CD8-positive, alpha-beta memory T cell (primary cell): Measurements from ENCODE around the gene FZD7. TPM values are rescaled to one million over a fixed set of nuclear protein-coding genes. Genes with fewer than 3 reads are reported as not detected.

Experiments
- CTCF ChIA-PET: fragments of 350-600 bp; sonication (Branson Sonifier 250); formaldehyde crosslinking; loops from one replicate; lab custom pipeline; 2021; ENCODE audit warnings: antibody characterized with exemption; lab: Charles Lee
- POLR2A ChIA-PET: fragments of 350-600 bp; sonication (Branson Sonifier 250); formaldehyde crosslinking; loops from one replicate; lab custom pipeline; 2021; ENCODE audit warnings: antibody characterized with exemption; lab: Charles Lee
- DNase-seq, 5 donors: peaks; one replicate each; pipeline versions ENCODE4 v3.0.0 to v3.0.0-alpha.2; 2020 to 2022; ENCODE audit warnings: mixed read lengths in 1 of 5
- H3K27ac ChIP-seq: one replicate; pipeline ENCODE4 v1.7.0; 2013; ENCODE audit warnings: low read depth, mild to moderate bottlenecking, low read length, moderate library complexity
- H3K27me3 ChIP-seq: 2 replicates; pipeline ENCODE4 v1.7.0; 2013; ENCODE audit warnings: low read length, mild to moderate bottlenecking; ENCODE audit not compliant: insufficient read depth, poor library complexity, severe bottlenecking
- H3K36me3 ChIP-seq: 2 replicates; pipeline ENCODE4 v1.7.0; 2013; ENCODE audit warnings: mild to moderate bottlenecking, low read length, moderate library complexity; ENCODE audit not compliant: insufficient read depth
- H3K4me1 ChIP-seq: 2 replicates; pipeline ENCODE4 v1.7.0; 2013; ENCODE audit warnings: mild to moderate bottlenecking, low read length, moderate library complexity; ENCODE audit not compliant: insufficient read depth
- H3K4me3 ChIP-seq: 2 replicates; pipeline ENCODE4 v1.7.0; 2013; ENCODE audit warnings: mild to moderate bottlenecking, low read length
- H3K9me3 ChIP-seq: 2 replicates; pipeline ENCODE4 v1.7.0; 2013; ENCODE audit warnings: mild to moderate bottlenecking, low read length
- H3K27ac Mint-ChIP-seq, 8 donors: one replicate each; pipeline ENCODE4 v1.8.0; 2020 to 2021; ENCODE audit warnings: mixed read lengths in 8 of 8, mild to moderate bottlenecking in 6 of 8, inconsistent platforms in 3 of 8, moderate library complexity in 3 of 8
- H3K27me3 Mint-ChIP-seq, 2 donors: one replicate each; pipeline ENCODE4 v1.8.0; 2020 to 2021; ENCODE audit warnings: mixed read lengths in 2 of 2, mild to moderate bottlenecking in 1 of 2, moderate library complexity in 1 of 2
- H3K36me3 Mint-ChIP-seq, 3 donors: one replicate each; pipeline ENCODE4 v1.8.0; 2020 to 2021; ENCODE audit warnings: mixed read lengths in 3 of 3, inconsistent platforms in 1 of 3, mild to moderate bottlenecking in 1 of 3
- H3K4me1 Mint-ChIP-seq, 3 donors: one replicate each; pipeline ENCODE4 v1.8.0; 2020 to 2021; ENCODE audit warnings: mixed read lengths in 3 of 3, inconsistent platforms in 1 of 3, mild to moderate bottlenecking in 1 of 3
- H3K4me3 Mint-ChIP-seq, 7 donors: one replicate each; pipeline ENCODE4 v1.8.0; 2020 to 2021; ENCODE audit warnings: mixed read lengths in 7 of 7, mild to moderate bottlenecking in 6 of 7, moderate library complexity in 4 of 7, inconsistent platforms in 2 of 7
- H3K9me3 Mint-ChIP-seq, 5 donors: one replicate each; pipeline ENCODE4 v1.8.0; 2020 to 2022; ENCODE audit warnings: mixed read lengths in 5 of 5, mild to moderate bottlenecking in 3 of 5, moderate library complexity in 2 of 5, inconsistent platforms in 1 of 5
- polyA plus RNA-seq: library from polyadenylated mRNA; unstranded; fragments of 300-500 nt; fragmentation: Illumina TruSeq; gene quantifications from one replicate; pipeline ENCODE4 v1.2.3, GENCODE V29; 2021
- total RNA-seq, 2 experiments: library from RNA; stranded (reverse); gene quantifications; one replicate each; pipeline ENCODE4 v1.2.3, GENCODE V29; 2021

FZD7 gene
- total RNA-seq (under 1 TPM; 0.55 to 0.75 TPM), polyA plus RNA-seq (not detected)

GRCh38 chr2:202033317-202034248, at the start of gene FZD7:
FZD7 (plus strand) TSS chr2:202033855; CDS start chr2:202034648, 793 bp downstream.
- Mint-ChIP-seq H3K27ac (peak within 1 kb of the TSS in 7 of 8 donors; percentile 43 to 95 (median 67)), H3K9me3 (no peaks in the 10 kb centered on the region), H3K27me3 (peaks cover 9 to 11% of the 10 kb centered on the region in 2 donors), H3K4me3 (peak within 1 kb of the TSS; percentile 88 to 94 (median 91)), H3K4me1 (peaks cover 9 to 15% (median 10%) of the 10 kb centered on the region in 3 donors), H3K36me3 (peaks cover 0 to 10% (median 0%) of the 10 kb centered on the region in 3 donors)
- H3K27me3 ChIP-seq, result peaks cover 19% of the 10 kb centered on the region
- ChIA-PET POLR2A (no interaction called here), CTCF (no interaction called here)
- H3K36me3 ChIP-seq, result no peaks in the 10 kb centered on the region
- no peaks in the 10 kb centered on the region for H3K9me3 ChIP-seq
- H3K27ac ChIP-seq, result no peak within 1 kb of the TSS
- DNase-seq, result peak; percentile 78 to 88 (median 80)
- H3K4me1 ChIP-seq, result peaks cover 5% of the 10 kb centered on the region
- peak within 1 kb of the TSS; percentile 58 for H3K4me3 ChIP-seq

DNA sequence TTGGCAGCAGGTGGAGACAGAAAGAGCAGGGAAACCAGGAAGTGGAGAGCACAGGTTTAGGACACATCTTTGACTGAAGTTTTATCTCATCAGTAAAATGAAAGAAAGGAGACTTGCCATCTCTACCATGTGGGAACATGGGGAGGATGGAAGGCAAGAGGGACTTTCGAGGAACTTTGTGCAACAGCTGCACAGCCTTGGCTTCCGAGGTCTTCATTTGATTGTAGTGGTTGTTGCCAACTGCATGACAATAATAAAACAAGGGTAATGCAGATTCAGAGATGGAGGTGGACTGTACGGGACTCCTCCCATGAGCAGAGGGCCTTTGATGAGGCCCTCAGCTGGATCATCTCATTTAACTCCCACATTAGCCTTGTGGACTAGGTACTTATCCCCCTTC, 49.3 kb upstream of the FZD7 start:
- ChIA-PET POLR2A (no interaction called here), CTCF (no interaction called here)
- Mint-ChIP-seq H3K4me3 (no peak overlapping the region), H3K27me3 (peaks cover 6 to 18% of the 10 kb centered on the region in 2 donors), H3K36me3 (no peaks in the 10 kb centered on the region), H3K4me1 (no peaks in the 10 kb centered on the region), H3K9me3 (no peaks in the 10 kb centered on the region), H3K27ac (peak overlapping the region in 1 of 8 donors; percentile 1)
- H3K9me3 ChIP-seq, result no peaks in the 10 kb centered on the region
- no peaks in the 10 kb centered on the region for H3K4me1 ChIP-seq
- H3K36me3 ChIP-seq, result no peaks in the 10 kb centered on the region
- no peaks in the 10 kb centered on the region for H3K27me3 ChIP-seq
- no peak overlapping the region for H3K4me3 ChIP-seq
- DNase-seq, result no peak
- H3K27ac ChIP-seq, result no peak overlapping the region

- no peaks in the 10 kb centered on the region for H3K36me3 Mint-ChIP-seq
- DNase-seq, result no peak
- CTCF ChIA-PET, result no interaction called here
These were observed 48.7 kb upstream of the FZD7 start for GRCh38 chr2:201984800-201985525.

DNA sequence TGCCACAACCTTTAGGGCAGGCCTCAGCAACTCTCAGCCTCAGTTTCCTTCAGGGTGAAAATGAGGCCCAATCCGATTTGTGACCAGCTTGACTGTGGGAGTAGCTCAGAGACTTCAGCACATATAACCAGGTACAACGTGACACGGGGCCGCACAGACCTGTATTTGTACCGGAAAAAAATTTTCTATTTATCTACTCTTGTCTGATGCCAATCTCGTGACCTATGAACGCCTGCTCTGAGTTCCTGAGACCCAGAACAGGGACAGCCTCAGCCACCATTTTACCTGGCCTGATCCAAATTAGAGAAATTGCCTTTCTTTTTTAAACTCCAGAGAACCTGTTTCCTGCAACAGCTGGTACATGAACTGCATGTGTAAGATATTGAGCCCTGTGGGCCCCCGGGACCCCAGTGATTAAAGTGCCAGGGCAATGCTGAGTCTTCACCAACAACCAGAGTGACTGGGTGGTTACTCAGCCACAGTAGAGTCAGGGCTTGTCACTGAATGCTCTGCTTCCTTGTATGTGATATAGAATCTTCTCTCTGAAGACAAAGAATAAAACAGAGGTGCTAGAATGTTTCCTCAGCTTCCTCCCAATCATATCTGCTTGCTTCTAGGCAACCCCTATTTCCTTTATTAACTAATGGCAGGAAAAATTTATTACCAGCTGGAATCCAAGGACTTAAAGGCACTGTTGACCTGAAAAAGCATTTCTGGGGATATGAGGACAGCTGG, 47.8 kb upstream of the FZD7 start:
- H3K27ac ChIP-seq, result no peak overlapping the region
- H3K27me3 ChIP-seq, result no peaks in the 10 kb centered on the region
- Mint-ChIP-seq H3K27me3 (peaks cover 6 to 10% of the 10 kb centered on the region in 2 donors), H3K4me3 (no peak overlapping the region), H3K36me3 (no peaks in the 10 kb centered on the region), H3K27ac (no peak overlapping the region), H3K4me1 (no peaks in the 10 kb centered on the region), H3K9me3 (no peaks in the 10 kb centered on the region)
- H3K9me3 ChIP-seq, result no peaks in the 10 kb centered on the region
- H3K36me3 ChIP-seq, result no peaks in the 10 kb centered on the region
- no peak overlapping the region for H3K4me3 ChIP-seq
- H3K4me1 ChIP-seq, result no peaks in the 10 kb centered on the region
- CTCF ChIA-PET, result interaction anchor here (1.2 kb wide), 1 partner anchor 12 kb away, joined by 4 read pairs; no protein-coding TSS in a partner anchor
- DNase-seq, result no peak
- POLR2A ChIA-PET, result no interaction called here

More at GRCh38 chr2:201984800-201985525, 48.7 kb upstream of the FZD7 start:
- no peak overlapping the region for H3K27ac ChIP-seq
- POLR2A ChIA-PET, result no interaction called here
- no peaks in the 10 kb centered on the region for H3K36me3 ChIP-seq
- no peaks in the 10 kb centered on the region for H3K4me1 ChIP-seq
- Mint-ChIP-seq H3K4me1 (no peaks in the 10 kb centered on the region), H3K4me3 (no peak overlapping the region), H3K27me3 (peaks cover 6 to 18% of the 10 kb centered on the region in 2 donors), H3K9me3 (no peaks in the 10 kb centered on the region), H3K27ac (no peak overlapping the region)
- H3K27me3 ChIP-seq, result no peaks in the 10 kb centered on the region
- no peaks in the 10 kb centered on the region for H3K9me3 ChIP-seq
- H3K4me3 ChIP-seq, result no peak overlapping the region

DNA sequence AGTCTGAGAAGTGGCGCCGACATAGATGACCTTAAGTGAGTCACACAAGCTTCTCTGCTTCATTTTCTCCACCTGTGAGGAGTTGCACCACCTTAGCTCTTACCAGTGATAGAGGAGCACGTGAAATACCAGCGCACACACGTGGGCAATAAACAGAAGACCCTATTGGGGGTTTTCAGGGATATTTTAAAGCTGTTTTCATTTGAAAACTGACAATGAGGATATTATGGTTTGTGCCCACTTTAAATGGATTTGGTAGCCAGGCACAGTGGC, 47.3 kb upstream of the FZD7 start:
- Histone ChIP-seq H3K9me3 (no peaks in the 10 kb centered on the region), H3K4me3 (no peak overlapping the region), H3K27ac (no peak overlapping the region), H3K27me3 (no peaks in the 10 kb centered on the region), H3K4me1 (no peaks in the 10 kb centered on the region), H3K36me3 (no peaks in the 10 kb centered on the region)
- CTCF ChIA-PET, result interaction anchor here (1.2 kb wide), 1 partner anchor 11 kb away, joined by 4 read pairs; no protein-coding TSS in a partner anchor
- Mint-ChIP-seq H3K27me3 (peaks cover 5 to 6% of the 10 kb centered on the region in 2 donors), H3K36me3 (no peaks in the 10 kb centered on the region), H3K4me1 (no peaks in the 10 kb centered on the region), H3K4me3 (no peak overlapping the region), H3K27ac (no peak overlapping the region), H3K9me3 (no peaks in the 10 kb centered on the region)
- POLR2A ChIA-PET, result no interaction called here
- DNase-seq, result no peak

- Histone ChIP-seq H3K27me3 (no peaks in the 10 kb centered on the region), H3K36me3 (no peaks in the 10 kb centered on the region), H3K4me1 (no peaks in the 10 kb centered on the region), H3K9me3 (no peaks in the 10 kb centered on the region), H3K27ac (no peak overlapping the region), H3K4me3 (no peak overlapping the region)
- ChIA-PET POLR2A (no interaction called here), CTCF (no interaction called here)
- Mint-ChIP-seq H3K27ac (no peak overlapping the region), H3K27me3 (peaks cover 3 to 6% of the 10 kb centered on the region in 2 donors), H3K36me3 (no peaks in the 10 kb centered on the region), H3K4me1 (no peaks in the 10 kb centered on the region), H3K9me3 (no peaks in the 10 kb centered on the region), H3K4me3 (no peak overlapping the region)
- DNase-seq, result no peak
These were observed 46.2 kb upstream of the FZD7 start for GRCh38 chr2:201987426-201987825.

DNA sequence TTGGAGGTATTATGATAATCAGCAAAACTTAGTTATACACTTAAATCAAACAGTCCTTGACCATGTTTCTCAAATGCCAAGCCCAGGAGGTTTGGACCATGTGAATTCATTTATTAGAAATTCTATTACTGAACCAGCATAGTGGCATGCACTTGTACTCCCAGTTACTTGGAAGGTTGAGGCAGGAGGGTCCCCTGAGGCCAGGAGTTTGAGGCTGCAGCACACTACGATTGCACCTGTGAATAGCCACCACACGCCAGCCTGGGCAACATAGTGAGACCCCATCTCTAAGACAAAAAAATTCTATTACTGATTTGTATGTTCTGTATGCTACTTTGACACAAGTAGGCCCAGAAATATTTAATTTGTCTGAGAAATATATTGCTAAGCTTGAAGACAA, 43.6 kb upstream of the FZD7 start:
- H3K9me3 Mint-ChIP-seq, result no peaks in the 10 kb centered on the region
- H3K9me3 ChIP-seq, result no peaks in the 10 kb centered on the region
- DNase-seq, result no peak
- H3K27ac ChIP-seq, result no peak overlapping the region
- H3K36me3 Mint-ChIP-seq, result no peaks in the 10 kb centered on the region
- H3K4me3 ChIP-seq, result no peak overlapping the region
- H3K27me3 Mint-ChIP-seq, result peaks cover 3 to 6% of the 10 kb centered on the region in 2 donors
- ChIA-PET POLR2A (no interaction called here), CTCF (no interaction called here)
- H3K4me1 ChIP-seq, result no peaks in the 10 kb centered on the region
- no peak overlapping the region for H3K27ac Mint-ChIP-seq
- no peaks in the 10 kb centered on the region for H3K36me3 ChIP-seq
- no peak overlapping the region for H3K4me3 Mint-ChIP-seq
- H3K4me1 Mint-ChIP-seq, result peaks cover 0 to 3% (median 0%) of the 10 kb centered on the region in 3 donors
- no peaks in the 10 kb centered on the region for H3K27me3 ChIP-seq
